MM.1S (cell line): ENCODE results near the gene DUS2.

Source experiments
- EZH2 ChIP-seq: fragments of 300-600 bp; sonication (generic); optimal IDR thresholded peaks from 2 replicates; pipeline ENCODE3; 2017; ENCODE audit warnings: low read depth, mild to moderate bottlenecking, antibody characterized with exemption, low read length, mixed read lengths
- EZH2phosphoT487 ChIP-seq: fragments of 300-600 bp; sonication (generic); IDR thresholded peaks from 2 replicates; pipeline ENCODE4 v1.6.1; 2018; ENCODE audit warnings: antibody characterized with exemption, low read length
- TF ChIP-seq, protein P1 (sequence below): fragments of 300-600 bp; sonication (generic); IDR thresholded peaks from 2 replicates; pipeline ENCODE4 v1.5.1; 2016; ENCODE audit warnings: antibody characterized with exemption, low read length, mixed read lengths

DNA sequence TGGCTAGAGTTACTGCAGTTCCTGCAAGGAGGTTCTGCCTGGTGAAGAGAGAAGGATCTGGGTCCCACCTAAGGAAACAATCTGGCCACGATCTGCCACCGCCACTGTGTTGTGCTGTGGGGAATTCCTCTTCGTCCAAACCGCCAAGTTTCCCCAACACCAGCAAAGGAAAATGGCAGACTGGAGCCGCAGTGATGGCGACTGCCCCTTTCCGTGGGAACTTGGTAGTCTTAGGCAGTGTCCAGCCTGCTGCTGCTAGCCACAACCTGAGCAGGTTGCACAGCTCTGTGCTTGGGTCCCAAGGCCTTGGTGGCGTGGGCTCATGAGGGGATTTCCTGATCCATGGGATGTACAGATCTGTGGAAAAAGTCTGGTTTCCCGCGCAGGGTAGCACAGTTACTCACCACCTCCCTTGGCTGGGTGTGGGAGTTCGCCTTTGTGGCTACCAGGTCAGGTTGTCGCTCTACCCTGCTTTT is 90.7 kb downstream of the DUS2 start:
- no peak for TF ChIP-seq EZH2
- TF ChIP-seq, protein P1, sequence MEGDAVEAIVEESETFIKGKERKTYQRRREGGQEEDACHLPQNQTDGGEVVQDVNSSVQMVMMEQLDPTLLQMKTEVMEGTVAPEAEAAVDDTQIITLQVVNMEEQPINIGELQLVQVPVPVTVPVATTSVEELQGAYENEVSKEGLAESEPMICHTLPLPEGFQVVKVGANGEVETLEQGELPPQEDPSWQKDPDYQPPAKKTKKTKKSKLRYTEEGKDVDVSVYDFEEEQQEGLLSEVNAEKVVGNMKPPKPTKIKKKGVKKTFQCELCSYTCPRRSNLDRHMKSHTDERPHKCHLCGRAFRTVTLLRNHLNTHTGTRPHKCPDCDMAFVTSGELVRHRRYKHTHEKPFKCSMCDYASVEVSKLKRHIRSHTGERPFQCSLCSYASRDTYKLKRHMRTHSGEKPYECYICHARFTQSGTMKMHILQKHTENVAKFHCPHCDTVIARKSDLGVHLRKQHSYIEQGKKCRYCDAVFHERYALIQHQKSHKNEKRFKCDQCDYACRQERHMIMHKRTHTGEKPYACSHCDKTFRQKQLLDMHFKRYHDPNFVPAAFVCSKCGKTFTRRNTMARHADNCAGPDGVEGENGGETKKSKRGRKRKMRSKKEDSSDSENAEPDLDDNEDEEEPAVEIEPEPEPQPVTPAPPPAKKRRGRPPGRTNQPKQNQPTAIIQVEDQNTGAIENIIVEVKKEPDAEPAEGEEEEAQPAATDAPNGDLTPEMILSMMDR = no peak
- no peak for TF ChIP-seq EZH2phosphoT487
